Right lobe of liver (tissue), 4 donors: ENCODE measurements around the gene TANC2.

ENCODE experiments used
- POLR2A ChIP-seq: fragments of 450-650 bp; IDR thresholded peaks from one replicate; pipeline ENCODE4 v1.6.1; 2017; ENCODE audit warnings: antibody characterized with exemption, mild to moderate bottlenecking
- TF ChIP-seq, protein P1 (sequence below), 4 donors: fragments of 200-600 bp in 3 of 4; fragments of 450-650 bp in 1 of 4; IDR thresholded peaks; one replicate each; pipeline versions ENCODE4 v1.5.1 to v1.8.0; 2016 to 2022; ENCODE audit warnings: antibody characterized with exemption in 4 of 4, mild to moderate bottlenecking in 2 of 4
- donor health status: DM: no; HTN: no; CAD: no.
- donor health status: DM: no; HTN: no; CAD: no.
- donor health status: DM: no; HTN: yes; CAD: no.

DNA sequence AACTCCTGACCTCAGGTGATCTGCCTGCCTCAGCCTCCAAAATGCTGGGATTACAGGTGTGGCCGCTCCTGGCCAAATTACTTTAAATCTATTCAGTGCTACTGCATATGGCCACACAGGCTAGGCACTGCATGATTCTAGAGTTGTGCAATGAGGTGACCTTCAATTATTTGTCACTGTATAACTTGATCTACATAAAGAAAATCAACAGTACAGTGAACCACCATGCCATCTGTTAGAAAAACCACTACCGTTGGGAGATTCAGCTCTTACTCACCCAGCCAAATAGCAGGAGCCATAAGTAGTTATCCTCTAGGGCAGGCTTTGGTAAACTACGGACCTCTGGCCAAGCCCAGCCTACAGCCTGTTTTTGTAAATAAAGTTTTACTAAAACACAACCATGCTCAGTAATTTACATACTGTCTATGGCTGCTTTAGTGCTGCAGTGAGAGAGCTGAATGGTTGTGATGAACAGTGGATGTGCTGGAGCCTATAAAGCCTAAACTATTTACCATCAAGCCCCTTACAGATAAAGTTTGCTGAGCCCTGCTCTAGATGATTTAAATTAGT is 40.7 kb upstream of the TANC2 start:
- TF ChIP-seq, protein P1, sequence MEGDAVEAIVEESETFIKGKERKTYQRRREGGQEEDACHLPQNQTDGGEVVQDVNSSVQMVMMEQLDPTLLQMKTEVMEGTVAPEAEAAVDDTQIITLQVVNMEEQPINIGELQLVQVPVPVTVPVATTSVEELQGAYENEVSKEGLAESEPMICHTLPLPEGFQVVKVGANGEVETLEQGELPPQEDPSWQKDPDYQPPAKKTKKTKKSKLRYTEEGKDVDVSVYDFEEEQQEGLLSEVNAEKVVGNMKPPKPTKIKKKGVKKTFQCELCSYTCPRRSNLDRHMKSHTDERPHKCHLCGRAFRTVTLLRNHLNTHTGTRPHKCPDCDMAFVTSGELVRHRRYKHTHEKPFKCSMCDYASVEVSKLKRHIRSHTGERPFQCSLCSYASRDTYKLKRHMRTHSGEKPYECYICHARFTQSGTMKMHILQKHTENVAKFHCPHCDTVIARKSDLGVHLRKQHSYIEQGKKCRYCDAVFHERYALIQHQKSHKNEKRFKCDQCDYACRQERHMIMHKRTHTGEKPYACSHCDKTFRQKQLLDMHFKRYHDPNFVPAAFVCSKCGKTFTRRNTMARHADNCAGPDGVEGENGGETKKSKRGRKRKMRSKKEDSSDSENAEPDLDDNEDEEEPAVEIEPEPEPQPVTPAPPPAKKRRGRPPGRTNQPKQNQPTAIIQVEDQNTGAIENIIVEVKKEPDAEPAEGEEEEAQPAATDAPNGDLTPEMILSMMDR (IDR thresholded peaks at IDR 0.05) = no peak
- no peak for TF ChIP-seq POLR2A
